GM12872 (cell line): ENCODE results near the gene SULT1C3.
A peak's percentile ranks its signal among the peaks of the same experiment; 100 is the strongest.

Experiments used
- TF ChIP-seq, protein P1 (sequence below): IDR thresholded peaks from 3 replicates; pipeline ENCODE4 v1.5.1; 2011; ENCODE audit warnings: low read depth, mild to moderate bottlenecking, low read length, moderate library complexity; ENCODE audit not compliant: insufficient read depth

The SULT1C3 gene

DNA sequence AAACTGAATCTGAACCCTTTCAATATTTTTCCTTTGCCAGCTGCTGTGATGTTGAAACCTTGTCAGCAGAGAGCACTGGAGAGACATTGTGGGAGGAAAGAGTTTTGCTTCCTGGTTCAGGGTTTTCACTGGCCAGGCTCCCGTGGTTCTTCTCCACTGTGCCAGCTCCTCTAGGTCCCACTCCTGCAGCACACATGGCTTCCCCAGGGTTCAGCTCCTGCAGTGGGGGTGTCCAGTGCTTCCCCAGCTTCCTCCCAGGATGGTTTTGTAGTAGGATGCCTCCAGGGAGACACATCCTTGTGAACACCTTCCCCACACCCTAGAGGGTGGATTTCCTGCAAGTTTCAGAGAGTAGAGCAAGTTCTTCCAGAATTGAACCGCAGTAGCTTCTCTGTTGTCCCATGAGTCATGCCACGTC is 24.0 kb upstream of the SULT1C3 start:
- TF ChIP-seq, protein P1, sequence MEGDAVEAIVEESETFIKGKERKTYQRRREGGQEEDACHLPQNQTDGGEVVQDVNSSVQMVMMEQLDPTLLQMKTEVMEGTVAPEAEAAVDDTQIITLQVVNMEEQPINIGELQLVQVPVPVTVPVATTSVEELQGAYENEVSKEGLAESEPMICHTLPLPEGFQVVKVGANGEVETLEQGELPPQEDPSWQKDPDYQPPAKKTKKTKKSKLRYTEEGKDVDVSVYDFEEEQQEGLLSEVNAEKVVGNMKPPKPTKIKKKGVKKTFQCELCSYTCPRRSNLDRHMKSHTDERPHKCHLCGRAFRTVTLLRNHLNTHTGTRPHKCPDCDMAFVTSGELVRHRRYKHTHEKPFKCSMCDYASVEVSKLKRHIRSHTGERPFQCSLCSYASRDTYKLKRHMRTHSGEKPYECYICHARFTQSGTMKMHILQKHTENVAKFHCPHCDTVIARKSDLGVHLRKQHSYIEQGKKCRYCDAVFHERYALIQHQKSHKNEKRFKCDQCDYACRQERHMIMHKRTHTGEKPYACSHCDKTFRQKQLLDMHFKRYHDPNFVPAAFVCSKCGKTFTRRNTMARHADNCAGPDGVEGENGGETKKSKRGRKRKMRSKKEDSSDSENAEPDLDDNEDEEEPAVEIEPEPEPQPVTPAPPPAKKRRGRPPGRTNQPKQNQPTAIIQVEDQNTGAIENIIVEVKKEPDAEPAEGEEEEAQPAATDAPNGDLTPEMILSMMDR: 0 out of 3 replicates have a peak, but pooled peaks have one; percentile 11

DNA sequence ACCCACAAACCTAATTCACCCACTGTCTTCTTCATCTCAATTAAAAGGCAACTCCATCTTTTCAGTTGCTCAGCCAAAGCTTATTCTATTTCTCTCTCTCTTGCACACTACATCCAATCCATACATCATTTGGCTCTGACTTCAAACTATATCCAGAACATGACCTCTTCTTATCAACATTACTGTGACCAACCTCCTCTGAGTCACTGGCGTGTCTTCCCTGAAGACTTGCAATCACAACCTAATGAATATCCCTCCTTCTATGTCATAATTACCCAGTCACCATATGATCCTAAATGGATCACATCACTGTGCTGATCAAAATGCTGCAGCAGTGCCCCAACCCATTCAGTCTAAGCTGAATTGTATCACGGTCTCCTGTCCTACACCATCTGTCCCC is 22.6 kb upstream of the SULT1C3 start:
- TF ChIP-seq, protein P1: no peak

DNA sequence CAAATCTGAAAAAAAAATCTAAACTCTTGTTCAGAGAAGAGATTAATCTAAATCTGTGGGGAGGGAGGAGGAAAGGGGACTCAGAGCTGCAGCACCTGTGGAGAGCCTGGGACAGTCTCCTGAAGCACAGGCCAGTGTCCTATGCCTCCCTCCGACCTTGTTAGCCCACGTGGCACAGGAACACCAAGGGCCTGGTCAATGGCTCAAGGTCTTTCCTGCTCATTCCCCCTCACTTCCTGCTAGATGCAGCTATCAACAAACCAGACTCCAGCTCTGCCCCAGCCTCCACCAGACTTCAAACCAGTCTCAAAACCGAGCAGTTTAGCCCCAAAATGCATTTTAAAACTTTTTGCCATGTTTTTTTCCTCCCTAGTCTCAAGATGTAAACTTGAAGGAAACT is 20.1 kb upstream of the SULT1C3 start:
- TF ChIP-seq, protein P1: no peak

DNA sequence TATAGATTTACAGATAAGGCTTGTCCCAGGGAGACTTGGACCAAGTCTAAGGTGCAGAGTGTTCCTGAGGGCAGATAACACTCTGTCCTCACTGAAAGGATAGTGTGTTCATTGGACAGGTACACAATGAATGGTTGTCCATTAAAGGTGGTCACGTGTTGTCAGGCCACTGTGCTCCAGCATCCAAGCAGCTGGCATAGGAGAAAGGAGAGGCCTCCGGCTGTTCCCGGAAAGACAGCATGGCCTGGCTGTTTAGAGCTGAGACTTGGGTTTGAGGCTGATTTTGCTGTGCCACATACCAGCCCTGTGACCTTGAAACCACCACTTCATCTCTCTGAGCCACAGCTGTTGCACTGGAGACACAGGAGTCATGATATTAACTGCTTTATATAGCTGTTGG is 19.6 kb upstream of the SULT1C3 start:
- TF ChIP-seq, protein P1: no peak

DNA sequence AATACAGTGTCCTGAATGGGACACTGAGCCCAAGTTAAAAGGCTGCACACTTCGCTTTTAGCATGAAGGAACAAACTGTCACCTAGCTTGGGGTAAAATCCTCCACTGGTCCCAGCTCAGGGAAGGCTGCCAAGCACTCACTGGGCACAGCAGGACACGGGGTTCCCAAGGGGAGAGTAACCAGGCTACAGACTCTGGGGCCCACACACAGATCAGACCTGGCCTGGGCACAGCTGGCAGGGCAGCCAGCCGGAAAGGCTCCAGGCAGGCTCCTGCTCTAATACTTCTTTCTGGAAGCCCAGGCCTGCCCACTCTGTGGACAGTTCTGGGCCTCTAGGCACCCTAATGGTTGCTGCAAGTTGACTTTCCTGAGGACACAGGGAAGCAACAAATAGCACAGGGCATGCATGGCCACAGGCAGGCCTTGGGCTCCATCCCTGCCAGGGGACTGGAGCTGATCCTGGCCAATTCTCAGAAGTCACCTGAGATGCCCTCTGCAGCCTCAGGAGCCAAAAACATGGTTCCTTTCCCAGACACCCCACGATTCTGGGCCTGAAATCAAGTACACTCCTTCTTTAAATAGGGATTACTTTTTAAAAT is 18.7 kb upstream of the SULT1C3 start:
- TF ChIP-seq, protein P1: no peak

DNA sequence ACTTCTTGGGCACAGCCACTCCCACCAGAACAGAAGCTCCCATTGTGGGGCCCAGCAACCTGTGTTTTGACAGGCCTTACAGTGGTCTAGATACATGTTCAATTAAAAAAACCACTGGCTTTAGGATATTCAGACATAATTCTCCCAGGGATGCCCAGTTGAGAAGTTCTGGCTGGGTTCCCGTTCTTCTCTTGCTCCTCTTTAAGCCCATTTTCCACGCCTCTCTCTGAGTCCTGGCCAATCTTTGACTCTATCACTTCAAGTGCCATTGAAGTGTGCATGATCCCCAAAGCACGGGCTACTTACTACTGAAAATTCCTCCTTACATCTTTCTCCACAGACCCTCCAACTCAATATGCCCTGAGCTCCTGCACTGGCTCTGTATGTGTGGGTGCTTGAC is 17.5 kb upstream of the SULT1C3 start:
- TF ChIP-seq, protein P1: no peak

DNA sequence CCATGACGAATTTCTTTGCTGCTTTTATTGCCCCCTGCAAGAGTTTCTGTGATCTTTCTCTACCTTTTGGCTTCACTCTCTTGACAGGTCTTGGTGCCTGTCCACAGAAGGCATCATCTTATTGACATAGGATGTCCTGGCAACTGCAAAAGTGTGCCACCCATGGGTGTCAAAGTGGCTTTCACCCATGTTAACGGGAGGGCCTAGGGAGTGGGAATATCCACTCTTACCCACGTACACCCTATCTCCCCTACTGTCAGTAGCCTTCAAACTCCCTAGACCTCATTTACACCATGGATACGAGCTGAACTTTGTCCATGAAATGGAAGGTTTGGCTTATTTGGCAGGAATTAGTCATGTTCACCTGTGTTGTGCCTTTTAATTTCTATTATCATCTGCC is 16.2 kb upstream of the SULT1C3 start:
- TF ChIP-seq, protein P1: no peak
